Measurements from ENCODE around the gene ZNF586.
"Not testable (repeated sequence)": the region's sequence is repeated elsewhere in the genome, so short reads cannot be mapped to it uniquely, and the experiment has no call there.

The ZNF586 gene

GRCh38 chr19:57800696-57801095, 31.2 kb downstream of the ZNF586 start:
- no peak for DNase-seq

GRCh38 chr19:57802269-57802668, 32.8 kb downstream of the ZNF586 start:
- no peak for DNase-seq

GRCh38 chr19:57803265-57803593, 33.8 kb downstream of the ZNF586 start:
- DNase-seq, result no peak

- no peak for DNase-seq
Measured at GRCh38 chr19:57803594-57804325, 34.3 kb downstream of the ZNF586 start.

GRCh38 chr19:57807541-57807940, 38.1 kb downstream of the ZNF586 start:
- no peak for DNase-seq

- not testable (repeated sequence) for DNase-seq
Measured at GRCh38 chr19:57810410-57811295, 41.2 kb downstream of the ZNF586 start.

GRCh38 chr19:57812226-57812625, 42.8 kb downstream of the ZNF586 start:
- no peak for DNase-seq

- not testable (repeated sequence) for DNase-seq
Measured at GRCh38 chr19:57812975-57813820, 43.7 kb downstream of the ZNF586 start.

GRCh38 chr19:57813919-57814504, 44.5 kb downstream of the ZNF586 start:
- DNase-seq, result no peak

GRCh38 chr19:57814505-57815246, 45.2 kb downstream of the ZNF586 start, which contains the start of gene ZNF552:
ZNF552 (minus strand) TSS chr19:57814913; CDS start chr19:57814743, 170 bp downstream.
- peak; percentile 63 for DNase-seq

- no peak for DNase-seq
Measured at GRCh38 chr19:57815247-57816075, 46.0 kb downstream of the ZNF586 start.

GRCh38 chr19:57816652-57817051, 47.2 kb downstream of the ZNF586 start:
- DNase-seq, result no peak

- DNase-seq, result no peak
Measured at GRCh38 chr19:57817976-57818375, 48.5 kb downstream of the ZNF586 start.

- no peak for DNase-seq
Measured at GRCh38 chr19:57818378-57818777, 48.9 kb downstream of the ZNF586 start.

- peak; percentile 67 for DNase-seq
Measured at GRCh38 chr19:57819475-57820148, 50.1 kb downstream of the ZNF586 start.

GRCh38 chr19:57820599-57820998, 51.1 kb downstream of the ZNF586 start:
- DNase-seq, result no peak

- DNase-seq, result not testable (repeated sequence)
Measured at GRCh38 chr19:57821095-57821494, 51.6 kb downstream of the ZNF586 start.

GRCh38 chr19:57821501-57821900, 52.0 kb downstream of the ZNF586 start:
- DNase-seq, result not testable (repeated sequence)

- not testable (repeated sequence) for DNase-seq
Measured at GRCh38 chr19:57823155-57823554, 53.7 kb downstream of the ZNF586 start.

- not testable (repeated sequence) for DNase-seq
Measured at GRCh38 chr19:57823608-57824007, 54.1 kb downstream of the ZNF586 start.
